ENCODE results near the gene PITX3.

GRCh38 chr10:102264371-102264770 is 23.1 kb upstream of the PITX3 start:
- TF ChIP-seq POLR2AphosphoS5 (IDR thresholded peaks at IDR 0.05) = no peak
- no peak for TF ChIP-seq CTCF (IDR thresholded peaks at IDR 0.05 in 8 of 11, conservative IDR thresholded peaks at IDR 0.05 in 3 of 11)
